Body of pancreas (tissue), 4 donors: ENCODE results near the gene SIRPB2.

Experiments used
- CTCF ChIP-seq, 7 experiments: fragments of 450-650 bp in 4 of 7; fragments of 200-600 bp in 3 of 7; sonication (generic) in 3 of 7; IDR thresholded peaks; one replicate each; pipeline ENCODE4 v1.5.1; 2016 to 2019; ENCODE audit warnings: antibody characterized with exemption in 7 of 7
- POLR2A ChIP-seq, 3 donors: fragments of 450-650 bp; IDR thresholded peaks; one replicate each; pipeline ENCODE4 v1.6.1; 2016; ENCODE audit warnings: antibody characterized with exemption in 3 of 3, mild to moderate bottlenecking in 2 of 3

DNA sequence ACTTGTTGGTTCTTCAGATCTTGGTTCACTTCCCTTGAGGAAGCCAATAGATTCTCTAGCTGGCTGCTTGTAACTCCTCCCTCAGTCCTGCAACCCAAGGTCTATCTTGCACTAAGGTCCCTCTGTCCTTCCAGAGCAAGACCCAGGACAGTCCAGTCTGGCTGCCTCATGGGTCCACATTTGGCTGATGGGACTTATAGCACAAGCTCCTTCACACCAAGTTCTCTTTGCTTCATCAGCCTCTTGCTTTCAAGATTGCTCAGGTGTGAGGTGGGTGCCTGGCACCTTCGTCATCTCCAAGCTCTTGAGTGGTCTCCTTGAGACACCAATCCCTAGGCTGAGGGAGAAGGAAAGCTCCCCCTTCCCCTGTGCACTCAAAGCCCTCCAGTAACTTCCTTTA lies 52.9 kb downstream of the SIRPB2 start:
- TF ChIP-seq CTCF (IDR thresholded peaks at IDR 0.05) = no peak
- TF ChIP-seq POLR2A (IDR thresholded peaks at IDR 0.05) = no peak
